ENCODE data around the gene ZCCHC14. TPM values are rescaled to one million over a fixed set of nuclear protein-coding genes. Genes with fewer than 3 reads are reported as not detected.
"Not testable (repeated sequence)": the region's sequence is repeated elsewhere in the genome, so short reads cannot be mapped to it uniquely, and the experiment has no call there.

Gene ZCCHC14
- total RNA-seq, 6 donors from 2014 or later, result 17.2 to 35.3 (median 26.3) TPM

DNA sequence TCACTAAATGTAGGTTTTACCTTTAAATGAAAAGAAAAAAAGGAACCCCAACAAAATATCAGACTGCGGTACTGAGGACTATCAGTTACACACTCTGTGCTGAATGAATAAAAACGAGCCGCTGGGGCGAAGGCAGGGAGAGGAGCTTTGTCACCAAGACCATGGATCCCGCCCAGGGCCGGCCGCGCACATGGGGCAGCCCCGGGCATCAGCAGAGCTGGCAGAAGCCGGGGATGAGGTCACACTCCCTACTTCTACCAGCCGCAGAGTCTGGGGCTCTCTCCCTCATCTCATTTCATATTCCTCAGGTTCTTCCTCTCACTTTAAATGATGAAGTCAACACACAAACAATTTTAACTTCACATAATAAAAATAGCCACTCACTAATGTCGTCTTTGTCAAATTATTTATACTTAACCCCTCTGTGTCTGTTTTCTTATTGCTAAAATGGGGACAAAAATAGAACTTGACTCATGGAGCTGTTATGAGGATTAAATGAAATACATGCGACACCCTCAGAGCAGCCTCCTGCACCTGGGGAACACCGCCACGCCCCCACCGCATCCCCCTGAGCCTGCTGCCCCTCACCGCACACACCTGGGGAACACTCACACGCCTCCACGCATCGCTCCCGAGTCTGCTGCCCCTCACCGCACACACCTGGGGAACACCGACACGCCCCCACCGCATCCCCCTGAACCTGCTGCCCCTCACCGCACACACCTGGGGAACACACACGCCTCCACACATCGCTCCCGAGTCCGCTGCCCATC is 15.4 kb downstream of the ZCCHC14 start:
- not testable (repeated sequence) for ATAC-seq (ENCODE audit: low FRiP score in 2 of 2); H3K4me3 ChIP-seq; H3K9me3 ChIP-seq; H3K27me3 ChIP-seq; H3K36me3 ChIP-seq; H3K27ac ChIP-seq
- 84 to 85% methylated on average over 30 of the region's 30 CpGs for WGBS, 2 donors
- DNase-seq, result peak in 1 of 2 donors; percentile 77
- peaks cover 12 to 24% (median 17%) of the 10 kb centered on the region in 4 donors for H3K4me1 ChIP-seq

DNA sequence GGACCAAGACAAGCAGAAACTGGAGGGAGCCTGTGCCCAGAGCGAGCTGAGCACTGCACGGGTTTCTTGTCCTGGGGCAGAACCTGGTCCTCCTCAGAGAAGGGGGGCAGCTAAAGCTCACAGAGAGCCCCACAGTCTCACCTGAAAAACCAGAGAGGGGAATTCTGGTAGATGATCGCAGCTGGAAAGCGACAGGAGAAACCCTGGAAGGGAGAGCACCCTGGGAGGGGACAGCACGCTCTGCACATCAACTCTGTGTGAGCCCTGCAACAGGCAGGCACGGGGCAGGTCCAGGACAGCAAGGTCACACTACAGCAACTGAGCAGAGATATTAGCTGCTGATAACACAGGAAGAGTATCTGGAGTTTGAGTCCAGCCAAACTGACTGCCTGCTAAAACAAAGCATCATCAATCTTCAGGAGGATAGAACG is 18.2 kb downstream of the ZCCHC14 start:
- peaks cover 0 to 5% (median 0%) of the 10 kb centered on the region in 4 donors for H3K36me3 ChIP-seq
- no peak overlapping the region for H3K27ac ChIP-seq
- 82% methylated on average over 7 of the region's 7 CpGs for WGBS, 2 donors
- TF ChIP-seq, protein P1, sequence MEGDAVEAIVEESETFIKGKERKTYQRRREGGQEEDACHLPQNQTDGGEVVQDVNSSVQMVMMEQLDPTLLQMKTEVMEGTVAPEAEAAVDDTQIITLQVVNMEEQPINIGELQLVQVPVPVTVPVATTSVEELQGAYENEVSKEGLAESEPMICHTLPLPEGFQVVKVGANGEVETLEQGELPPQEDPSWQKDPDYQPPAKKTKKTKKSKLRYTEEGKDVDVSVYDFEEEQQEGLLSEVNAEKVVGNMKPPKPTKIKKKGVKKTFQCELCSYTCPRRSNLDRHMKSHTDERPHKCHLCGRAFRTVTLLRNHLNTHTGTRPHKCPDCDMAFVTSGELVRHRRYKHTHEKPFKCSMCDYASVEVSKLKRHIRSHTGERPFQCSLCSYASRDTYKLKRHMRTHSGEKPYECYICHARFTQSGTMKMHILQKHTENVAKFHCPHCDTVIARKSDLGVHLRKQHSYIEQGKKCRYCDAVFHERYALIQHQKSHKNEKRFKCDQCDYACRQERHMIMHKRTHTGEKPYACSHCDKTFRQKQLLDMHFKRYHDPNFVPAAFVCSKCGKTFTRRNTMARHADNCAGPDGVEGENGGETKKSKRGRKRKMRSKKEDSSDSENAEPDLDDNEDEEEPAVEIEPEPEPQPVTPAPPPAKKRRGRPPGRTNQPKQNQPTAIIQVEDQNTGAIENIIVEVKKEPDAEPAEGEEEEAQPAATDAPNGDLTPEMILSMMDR (IDR thresholded peaks at IDR 0.05), result no peak
- TF ChIP-seq POLR2A (IDR thresholded peaks at IDR 0.05) (no peak), POLR2AphosphoS5 (IDR thresholded peaks at IDR 0.05) (no peak), EP300 (IDR thresholded peaks at IDR 0.05) (no peak)
- no peaks in the 10 kb centered on the region for H3K9me3 ChIP-seq
- H3K4me1 ChIP-seq, result peaks cover 22 to 39% (median 29%) of the 10 kb centered on the region in 4 donors
- ATAC-seq (ENCODE audit: low FRiP score in 2 of 2), result no peak
- no peak for DNase-seq
- H3K27me3 ChIP-seq, result no peaks in the 10 kb centered on the region
- no peak overlapping the region for H3K4me3 ChIP-seq

DNA sequence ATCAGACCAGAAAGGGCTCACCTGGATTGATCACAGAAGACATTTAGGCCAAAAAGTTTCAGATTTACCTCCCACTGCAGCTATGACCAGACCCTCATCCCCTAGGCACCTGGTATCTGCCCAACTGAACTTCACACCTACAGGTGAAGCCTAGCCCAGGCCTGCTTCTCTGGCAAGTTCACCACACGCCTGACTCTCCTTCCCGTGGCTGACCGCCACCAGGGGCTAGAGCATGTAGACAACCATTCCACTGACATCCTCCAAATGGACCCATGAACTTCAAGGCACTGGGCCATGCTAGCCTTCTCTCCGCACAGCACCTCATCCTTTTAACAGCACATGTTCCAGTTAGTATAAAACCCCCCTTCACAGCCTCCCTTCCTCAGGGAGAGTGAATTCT is 18.8 kb downstream of the ZCCHC14 start:
- WGBS, 2 donors, result 94 to 100% methylated on average over 4 of the region's 4 CpGs
- no peak for ATAC-seq (ENCODE audit: low FRiP score in 2 of 2)
- H3K27ac ChIP-seq, result no peak overlapping the region

GRCh38 chr16:87472935-87473334 is 19.9 kb downstream of the ZCCHC14 start:
- H3K9me3 ChIP-seq, result no peaks in the 10 kb centered on the region
- DNase-seq (no peak), ATAC-seq (ENCODE audit: low FRiP score in 2 of 2) (no peak)
- 94 to 99% methylated on average over 6 of the region's 6 CpGs for WGBS, 2 donors
- no peaks in the 10 kb centered on the region for H3K27me3 ChIP-seq
- TF ChIP-seq EP300 (IDR thresholded peaks at IDR 0.05) (no peak), POLR2AphosphoS5 (IDR thresholded peaks at IDR 0.05) (no peak), POLR2A (IDR thresholded peaks at IDR 0.05) (no peak)
- TF ChIP-seq, protein P1 (IDR thresholded peaks at IDR 0.05), result no peak
- peaks cover 31 to 45% (median 34%) of the 10 kb centered on the region in 4 donors for H3K4me1 ChIP-seq
- H3K4me3 ChIP-seq, result no peak overlapping the region
- no peak overlapping the region for H3K27ac ChIP-seq
- H3K36me3 ChIP-seq, result peaks cover 0 to 5% (median 0%) of the 10 kb centered on the region in 4 donors

More for the DNA sequence above, 18.8 kb downstream of the ZCCHC14 start:
- DNase-seq, result no peak
- peaks cover 0 to 5% (median 0%) of the 10 kb centered on the region in 4 donors for H3K36me3 ChIP-seq
- no peak overlapping the region for H3K4me3 ChIP-seq
- no peaks in the 10 kb centered on the region for H3K9me3 ChIP-seq
- no peak for TF ChIP-seq EP300 (IDR thresholded peaks at IDR 0.05)
- H3K4me1 ChIP-seq, result peaks cover 24 to 41% (median 30%) of the 10 kb centered on the region in 4 donors
- H3K27me3 ChIP-seq, result no peaks in the 10 kb centered on the region

- DNase-seq, result peak in 1 of 2 donors; percentile 77
- no peak overlapping the region for H3K27ac ChIP-seq
- ATAC-seq (ENCODE audit: low FRiP score in 2 of 2), result no peak
- peaks cover 31 to 45% (median 34%) of the 10 kb centered on the region in 4 donors for H3K4me1 ChIP-seq
- peaks cover 0 to 5% (median 0%) of the 10 kb centered on the region in 4 donors for H3K36me3 ChIP-seq
- TF ChIP-seq POLR2AphosphoS5 (IDR thresholded peaks at IDR 0.05), result no peak
- TF ChIP-seq, protein P1 (IDR thresholded peaks at IDR 0.05), result no peak
- no peak for TF ChIP-seq EP300 (IDR thresholded peaks at IDR 0.05)
- H3K4me3 ChIP-seq, result no peak overlapping the region
- no peaks in the 10 kb centered on the region for H3K9me3 ChIP-seq
- WGBS, 2 donors, result 82 to 90% methylated on average over 12 to 21 of the region's 22 CpGs
- H3K27me3 ChIP-seq, result no peaks in the 10 kb centered on the region
Measured at GRCh38 chr16:87472142-87472778, 20.6 kb downstream of the ZCCHC14 start.

Data from upper lobe of left lung (tissue), 6 donors.